WERI-Rb-1 (cell line): ENCODE data around the gene NOBOX.
A peak's percentile ranks its signal among the peaks of the same experiment; 100 is the strongest.

ENCODE experiments used
- DNase-seq: peaks from one replicate; pipeline ENCODE4 v3.0.0-alpha.2; 2020
- H3K27ac ChIP-seq: fragments of 250-450 bp; sonication (Bioruptor Pico); 2 replicates; pipeline ENCODE4 v1.5.1; 2020; ENCODE audit warnings: mild to moderate bottlenecking, moderate library complexity
- H3K27me3 ChIP-seq: fragments of 250-450 bp; sonication (Bioruptor Pico); 2 replicates; pipeline ENCODE4 v1.5.1; 2021; ENCODE audit warnings: mild to moderate bottlenecking, low read depth, moderate library complexity; ENCODE audit not compliant: insufficient read depth, severe bottlenecking
- H3K36me3 ChIP-seq: fragments of 250-450 bp; sonication (Bioruptor Pico); 2 replicates; pipeline ENCODE4 v1.5.1; 2020; ENCODE audit warnings: mild to moderate bottlenecking, moderate library complexity
- H3K4me3 ChIP-seq: 2 replicates; pipeline ENCODE4 v1.5.1; 2011; ENCODE audit warnings: low read depth, mild to moderate bottlenecking, control low read depth, low read length
- H3K9me3 ChIP-seq: fragments of 250-450 bp; sonication (Bioruptor Pico); 2 replicates; pipeline ENCODE4 v1.5.1; 2021; ENCODE audit warnings: mild to moderate bottlenecking, moderate library complexity; ENCODE audit not compliant: severe bottlenecking
- TF ChIP-seq, protein P1 (sequence below): IDR thresholded peaks from 2 replicates; pipeline ENCODE4 v1.5.1; 2011; ENCODE audit warnings: low read depth, mild to moderate bottlenecking, control low read depth, inconsistent platforms, low read length

Gene NOBOX

DNA sequence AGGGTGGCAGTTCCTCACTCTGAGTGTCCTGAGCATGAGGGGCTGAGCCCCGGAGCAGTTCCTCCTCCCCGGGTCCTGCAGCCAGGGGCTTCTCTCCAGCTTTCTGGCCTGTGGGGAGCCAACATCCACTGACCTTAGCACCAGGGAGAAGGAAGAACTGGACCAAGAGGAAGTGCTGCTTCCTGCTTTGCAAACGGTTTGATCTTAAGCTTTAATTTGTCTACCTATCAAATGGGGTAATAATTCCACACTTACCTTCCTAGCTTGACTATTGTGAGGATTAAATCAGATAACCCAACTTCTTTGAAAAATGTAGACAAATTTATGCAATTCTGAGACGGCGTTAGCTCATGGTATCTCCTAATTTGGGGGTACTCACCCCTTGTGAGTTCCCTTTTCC lies 2.0 kb downstream of the NOBOX start:
- no peak overlapping the region for H3K4me3 ChIP-seq
- TF ChIP-seq, protein P1, sequence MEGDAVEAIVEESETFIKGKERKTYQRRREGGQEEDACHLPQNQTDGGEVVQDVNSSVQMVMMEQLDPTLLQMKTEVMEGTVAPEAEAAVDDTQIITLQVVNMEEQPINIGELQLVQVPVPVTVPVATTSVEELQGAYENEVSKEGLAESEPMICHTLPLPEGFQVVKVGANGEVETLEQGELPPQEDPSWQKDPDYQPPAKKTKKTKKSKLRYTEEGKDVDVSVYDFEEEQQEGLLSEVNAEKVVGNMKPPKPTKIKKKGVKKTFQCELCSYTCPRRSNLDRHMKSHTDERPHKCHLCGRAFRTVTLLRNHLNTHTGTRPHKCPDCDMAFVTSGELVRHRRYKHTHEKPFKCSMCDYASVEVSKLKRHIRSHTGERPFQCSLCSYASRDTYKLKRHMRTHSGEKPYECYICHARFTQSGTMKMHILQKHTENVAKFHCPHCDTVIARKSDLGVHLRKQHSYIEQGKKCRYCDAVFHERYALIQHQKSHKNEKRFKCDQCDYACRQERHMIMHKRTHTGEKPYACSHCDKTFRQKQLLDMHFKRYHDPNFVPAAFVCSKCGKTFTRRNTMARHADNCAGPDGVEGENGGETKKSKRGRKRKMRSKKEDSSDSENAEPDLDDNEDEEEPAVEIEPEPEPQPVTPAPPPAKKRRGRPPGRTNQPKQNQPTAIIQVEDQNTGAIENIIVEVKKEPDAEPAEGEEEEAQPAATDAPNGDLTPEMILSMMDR = no peak
- H3K36me3 ChIP-seq = no peaks in the 10 kb centered on the region
- no peak for DNase-seq
- H3K27me3 ChIP-seq = no peaks in the 10 kb centered on the region
- no peaks in the 10 kb centered on the region for H3K9me3 ChIP-seq
- no peak overlapping the region for H3K27ac ChIP-seq

DNA sequence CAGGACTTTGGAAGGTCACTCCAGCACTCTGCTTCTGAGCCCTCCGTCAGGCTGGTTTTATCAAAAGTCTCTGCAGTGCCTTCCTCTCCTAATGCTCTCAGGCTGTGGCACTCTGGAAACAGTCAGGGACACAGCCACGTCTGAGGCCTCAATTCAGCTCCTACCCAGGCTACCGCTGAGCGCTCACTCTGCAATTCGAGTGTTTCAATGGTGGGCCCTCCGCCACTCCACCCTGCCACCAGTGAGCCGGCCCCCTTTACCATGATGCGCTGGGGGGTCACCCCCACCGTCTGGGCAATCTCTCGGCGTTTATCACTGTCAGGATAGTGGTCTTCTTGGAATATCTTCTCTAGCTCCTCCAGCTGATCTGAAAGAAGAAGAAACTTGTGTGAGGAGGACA lies 3.5 kb downstream of the NOBOX start:
- H3K9me3 ChIP-seq = no peaks in the 10 kb centered on the region
- H3K27ac ChIP-seq = no peak overlapping the region
- H3K36me3 ChIP-seq = no peaks in the 10 kb centered on the region
- TF ChIP-seq, protein P1 = no peak
- H3K4me3 ChIP-seq = no peak overlapping the region
- no peaks in the 10 kb centered on the region for H3K27me3 ChIP-seq
- DNase-seq = no peak

DNA sequence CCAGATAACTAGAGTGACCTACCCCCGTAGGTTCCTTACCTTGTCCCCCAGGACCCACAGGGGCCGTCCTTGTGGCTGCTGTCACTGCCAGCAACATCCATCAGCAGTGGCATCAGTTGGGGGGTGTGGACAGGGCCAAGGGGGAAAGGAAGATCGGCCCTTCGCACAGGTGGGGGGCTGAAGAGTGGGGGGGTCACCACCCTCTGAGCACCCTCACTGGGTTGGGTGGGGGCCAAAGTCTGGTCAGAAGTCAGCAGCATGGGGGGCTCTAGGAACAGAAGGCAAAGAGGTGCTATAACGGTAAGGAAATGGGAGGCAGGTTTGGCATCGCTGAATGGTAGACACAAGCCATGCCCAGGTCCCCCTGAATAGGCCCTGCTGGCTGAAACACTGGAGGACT lies 4.6 kb downstream of the NOBOX start:
- Histone ChIP-seq H3K4me3 (no peak overlapping the region), H3K27ac (no peak overlapping the region), H3K36me3 (no peaks in the 10 kb centered on the region), H3K27me3 (no peaks in the 10 kb centered on the region), H3K9me3 (no peaks in the 10 kb centered on the region)
- no peak for DNase-seq
- TF ChIP-seq, protein P1 = no peak

DNA sequence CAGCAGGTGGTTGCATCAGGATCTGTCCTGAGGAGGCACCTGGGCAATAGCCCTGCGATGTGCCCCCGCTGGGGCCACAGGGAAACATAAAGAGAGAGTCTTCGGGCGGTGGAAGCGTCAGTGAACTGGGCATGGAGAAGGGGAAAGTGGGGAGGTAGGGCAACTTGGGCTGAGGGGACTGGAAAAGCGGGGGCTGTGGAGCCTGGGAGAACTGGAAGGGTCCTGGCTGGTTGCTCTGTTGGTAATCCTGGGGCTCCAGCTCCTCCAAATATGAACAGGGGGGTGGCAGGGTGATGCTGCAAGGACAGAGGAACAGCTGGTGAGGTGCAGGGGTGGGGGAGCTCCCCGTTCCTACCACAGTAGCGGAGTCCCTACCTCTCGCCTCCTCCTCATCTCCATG lies 5.2 kb downstream of the NOBOX start:
- TF ChIP-seq, protein P1 = no peak

DNA sequence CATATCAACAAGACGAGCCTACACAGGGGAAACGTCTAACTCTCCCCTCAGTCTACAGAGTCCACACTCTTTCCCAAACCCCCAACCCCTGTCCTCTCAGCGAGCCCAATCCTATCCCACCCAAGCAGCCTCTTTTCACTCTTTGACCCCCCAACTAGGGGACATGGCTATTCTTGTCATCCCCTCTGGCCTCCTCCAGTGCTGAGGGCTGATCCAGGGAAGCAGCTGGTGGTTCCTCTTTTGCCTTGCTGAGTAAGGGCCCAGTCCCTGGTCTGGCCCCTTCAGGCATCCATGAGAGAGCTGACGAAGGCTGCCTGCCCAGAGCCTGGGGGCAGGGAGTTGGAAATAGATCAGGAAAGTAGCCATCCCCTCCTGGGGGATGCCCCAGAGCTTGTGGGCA lies 6.4 kb downstream of the NOBOX start:
- H3K27me3 ChIP-seq = no peaks in the 10 kb centered on the region
- DNase-seq = no peak

More for the DNA sequence above, 5.2 kb downstream of the NOBOX start:
- DNase-seq = no peak
- H3K27me3 ChIP-seq = no peaks in the 10 kb centered on the region
- H3K4me3 ChIP-seq = no peak overlapping the region
- no peaks in the 10 kb centered on the region for H3K36me3 ChIP-seq
- H3K9me3 ChIP-seq = no peaks in the 10 kb centered on the region
- no peak overlapping the region for H3K27ac ChIP-seq

DNA sequence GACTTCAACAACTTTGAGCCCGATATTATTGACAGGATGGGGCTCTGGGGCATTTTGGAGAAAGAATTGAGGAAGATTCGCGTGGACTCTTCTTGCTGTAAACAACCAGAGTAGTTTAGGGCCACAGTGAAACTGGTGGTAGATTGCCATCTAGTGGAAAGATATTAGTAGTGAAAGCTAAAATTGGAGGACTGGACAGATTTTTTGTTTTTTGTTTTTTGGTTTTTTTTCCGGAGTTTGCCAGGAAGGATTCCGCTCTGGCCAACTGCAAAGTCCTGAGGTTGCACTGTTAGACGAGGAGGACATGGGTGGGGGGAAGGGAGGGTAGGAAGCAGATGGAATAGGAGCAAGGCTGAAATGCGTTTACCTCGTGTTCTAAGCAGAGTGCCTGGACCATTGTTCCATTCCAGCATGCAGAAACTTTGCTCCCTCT lies 11.7 kb downstream of the NOBOX start:
- no peak for DNase-seq
- Histone ChIP-seq H3K27me3 (no peaks in the 10 kb centered on the region), H3K9me3 (no peaks in the 10 kb centered on the region), H3K36me3 (no peaks in the 10 kb centered on the region), H3K27ac (no peak overlapping the region), H3K4me3 (no peak overlapping the region)
- TF ChIP-seq, protein P1 = peak; percentile 47; the same call in 1 of the 2 replicates

More for the DNA sequence above, 6.4 kb downstream of the NOBOX start:
- Histone ChIP-seq H3K27ac (no peak overlapping the region), H3K4me3 (no peak overlapping the region), H3K36me3 (no peaks in the 10 kb centered on the region), H3K9me3 (no peaks in the 10 kb centered on the region)
- TF ChIP-seq, protein P1 = no peak
